22Rv1 (cell line): ENCODE results near the gene COL25A1.

Experiments used
- CTCF ChIP-seq: fragments of 450-650 bp; IDR thresholded peaks from 2 replicates; pipeline ENCODE4 v1.5.1; 2017; ENCODE audit warnings: mild to moderate bottlenecking
- ZFX ChIP-seq: fragments of 450-650 bp; IDR thresholded peaks from 2 replicates; pipeline ENCODE4 v1.6.1; 2017; ENCODE audit warnings: antibody characterized with exemption, borderline replicate concordance

- TF ChIP-seq CTCF, result no peak
- no peak for TF ChIP-seq ZFX
These were observed 455.9 kb downstream of the COL25A1 start for GRCh38 chr4:108846568-108846967.
